ENCODE data around the gene CD44.
"Not testable (repeated sequence)": the region's sequence is repeated elsewhere in the genome, so short reads cannot be mapped to it uniquely, and the experiment has no call there.

CD44 gene

DNA sequence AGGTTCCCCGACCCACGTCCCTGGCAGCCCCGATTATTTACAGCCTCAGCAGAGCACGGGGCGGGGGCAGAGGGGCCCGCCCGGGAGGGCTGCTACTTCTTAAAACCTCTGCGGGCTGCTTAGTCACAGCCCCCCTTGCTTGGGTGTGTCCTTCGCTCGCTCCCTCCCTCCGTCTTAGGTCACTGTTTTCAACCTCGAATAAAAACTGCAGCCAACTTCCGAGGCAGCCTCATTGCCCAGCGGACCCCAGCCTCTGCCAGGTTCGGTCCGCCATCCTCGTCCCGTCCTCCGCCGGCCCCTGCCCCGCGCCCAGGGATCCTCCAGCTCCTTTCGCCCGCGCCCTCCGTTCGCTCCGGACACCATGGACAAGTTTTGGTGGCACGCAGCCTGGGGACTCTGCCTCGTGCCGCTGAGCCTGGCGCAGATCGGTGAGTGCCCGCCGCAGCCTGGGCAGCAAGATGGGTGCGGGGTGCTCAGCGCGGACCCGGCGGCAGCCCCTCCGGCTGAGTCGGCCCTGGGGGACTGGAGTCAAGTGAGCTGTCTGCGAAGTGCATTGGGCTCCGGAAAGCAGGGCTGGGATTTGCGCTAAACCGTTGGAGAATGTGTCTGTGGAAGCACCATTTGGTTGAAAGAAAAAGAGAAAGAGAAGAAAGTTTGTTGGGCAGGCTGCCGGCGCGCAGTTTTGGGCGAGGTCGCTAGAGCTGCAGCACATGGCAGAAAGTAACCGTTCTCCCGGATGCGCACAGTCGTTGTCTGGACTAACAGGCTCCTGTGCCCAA, at the start of gene CD44:
CD44 (plus strand) TSS at position 229 of the 779 bp plus-strand sequence; CDS start at position 362, 133 bp downstream.
- DNase-seq (ENCODE audit: low read depth), result peak; percentile 54
- no peak for TF ChIP-seq CTCF (IDR thresholded peaks at IDR 0.05; ENCODE audit: control insufficient read depth, insufficient read depth, low read depth, low read length, missing control alignments)
- H3K4me3 ChIP-seq (ENCODE audit: control insufficient read depth, low read depth, low read length), result peak within 1 kb of the TSS; percentile 86

- TF ChIP-seq CTCF (IDR thresholded peaks at IDR 0.05; ENCODE audit: control insufficient read depth, insufficient read depth, low read depth, low read length, missing control alignments), result no peak
- no peak for DNase-seq (ENCODE audit: low read depth)
- no peak overlapping the region for H3K4me3 ChIP-seq (ENCODE audit: control insufficient read depth, low read depth, low read length)
Measured at GRCh38 chr11:35089666-35090065, 49.3 kb upstream of the CD44 start.

DNA sequence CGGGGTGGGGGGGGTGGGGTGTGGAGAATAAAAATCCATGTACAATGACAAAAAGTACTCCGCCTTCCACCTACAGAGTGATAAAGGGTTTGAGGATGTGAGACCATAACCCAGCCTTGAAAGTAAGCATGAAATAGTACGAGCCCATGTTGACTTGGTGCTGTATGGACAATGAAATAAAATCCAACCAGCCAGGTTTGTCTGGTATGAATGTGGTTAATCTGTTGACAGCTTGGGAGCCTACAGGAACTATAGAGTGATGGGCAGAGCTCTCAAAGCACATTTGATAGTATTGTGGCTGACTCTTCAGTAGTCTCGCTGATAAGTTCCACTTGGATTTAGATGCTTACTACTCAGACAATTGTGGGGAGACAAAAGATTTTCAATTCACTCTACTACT, 48.8 kb upstream of the CD44 start:
- DNase-seq (ENCODE audit: low read depth), result no peak
- H3K4me3 ChIP-seq (ENCODE audit: control insufficient read depth, low read depth, low read length), result no peak overlapping the region
- no peak for TF ChIP-seq CTCF (IDR thresholded peaks at IDR 0.05; ENCODE audit: control insufficient read depth, insufficient read depth, low read depth, low read length, missing control alignments)

- not testable (repeated sequence) for DNase-seq (ENCODE audit: low read depth); H3K4me3 ChIP-seq (ENCODE audit: control insufficient read depth, low read depth, low read length)
Measured at GRCh38 chr11:35090991-35091390, 48.0 kb upstream of the CD44 start.

DNA sequence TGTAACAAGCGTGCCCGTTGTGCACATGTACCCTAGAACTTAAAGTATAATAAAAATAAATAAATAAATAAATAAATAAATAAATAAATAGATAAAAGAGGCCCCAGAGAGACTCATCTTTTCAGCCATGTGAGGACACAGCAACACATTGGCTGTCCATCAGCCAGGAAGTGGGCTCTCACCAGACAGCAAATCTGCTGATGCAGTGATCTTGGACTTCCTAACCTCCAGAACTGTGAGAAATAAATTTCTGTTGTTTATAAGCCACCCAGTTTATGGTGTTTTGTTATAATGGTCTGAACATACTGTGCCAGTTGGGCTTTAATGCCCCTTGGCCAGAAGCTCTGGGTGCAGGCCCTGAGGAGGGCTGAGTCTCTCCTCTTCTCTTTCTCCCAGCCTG, 42.2 kb upstream of the CD44 start:
- no peak for DNase-seq (ENCODE audit: low read depth)
- TF ChIP-seq CTCF (IDR thresholded peaks at IDR 0.05; ENCODE audit: control insufficient read depth, insufficient read depth, low read depth, low read length, missing control alignments), result no peak
- H3K4me3 ChIP-seq (ENCODE audit: control insufficient read depth, low read depth, low read length), result no peak overlapping the region

DNA sequence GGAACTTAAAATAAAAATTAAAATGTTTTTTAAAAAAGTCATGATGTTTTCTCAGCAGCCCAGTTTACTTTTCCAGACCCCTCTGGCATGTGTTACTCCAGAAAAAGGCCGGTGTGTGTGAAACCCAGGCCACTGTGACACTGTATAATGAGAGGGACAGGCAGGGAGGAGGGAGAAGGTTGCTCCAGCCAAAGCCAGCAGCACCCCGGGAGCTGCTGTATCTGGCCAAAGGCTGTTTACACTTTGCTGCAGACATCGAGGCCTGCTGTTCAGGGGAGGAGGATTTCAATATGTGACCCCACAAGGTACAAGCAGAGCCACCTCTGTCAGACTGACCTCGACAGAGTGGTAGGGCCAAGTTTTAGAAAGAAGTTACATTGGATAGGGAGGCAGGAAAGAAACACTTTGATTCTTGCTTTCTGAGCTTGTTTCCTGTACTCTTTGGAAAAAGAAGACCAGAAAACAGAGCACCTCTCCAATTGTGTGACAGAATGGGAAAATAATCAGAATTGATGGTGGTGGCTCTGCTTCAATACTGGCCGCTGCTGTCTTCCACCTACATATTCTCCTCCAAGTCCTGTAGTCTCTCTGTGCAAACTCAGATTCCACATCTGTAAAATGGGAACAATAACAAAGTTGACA, 41.0 kb upstream of the CD44 start:
- no peak for TF ChIP-seq CTCF (IDR thresholded peaks at IDR 0.05; ENCODE audit: control insufficient read depth, insufficient read depth, low read depth, low read length, missing control alignments)
- H3K4me3 ChIP-seq (ENCODE audit: control insufficient read depth, low read depth, low read length), result no peak overlapping the region
- DNase-seq (ENCODE audit: low read depth), result no peak

DNA sequence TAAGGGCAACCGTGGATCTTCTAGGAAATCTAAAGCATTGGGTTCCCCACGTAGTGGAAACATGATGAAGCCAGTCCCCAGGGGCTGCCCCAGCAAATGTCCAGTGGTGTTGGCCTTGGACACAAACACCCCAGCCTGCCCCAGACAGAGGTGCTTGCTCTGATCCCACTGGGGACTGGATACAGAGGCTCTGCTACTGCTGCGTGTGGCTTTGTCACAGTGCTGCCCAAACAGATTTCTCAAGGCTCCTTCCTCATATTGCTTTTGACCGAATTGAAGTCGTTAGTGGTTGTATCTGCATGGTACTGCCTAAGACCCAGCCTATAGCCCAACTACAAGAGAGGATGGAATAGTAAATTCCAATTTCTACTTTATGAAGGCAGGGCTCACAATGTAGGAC, 40.1 kb upstream of the CD44 start:
- no peak for TF ChIP-seq CTCF (IDR thresholded peaks at IDR 0.05; ENCODE audit: control insufficient read depth, insufficient read depth, low read depth, low read length, missing control alignments)
- no peak overlapping the region for H3K4me3 ChIP-seq (ENCODE audit: control insufficient read depth, low read depth, low read length)
- no peak for DNase-seq (ENCODE audit: low read depth)
